K562 (cell line): ENCODE measurements around the gene NUBP2. TPM values are rescaled to one million over a fixed set of nuclear protein-coding genes. Genes with fewer than 3 reads are reported as not detected.

Experiments used
- CXXC5 ChIP-seq: fragments of 250-450 bp; sonication (Bioruptor Pico); IDR thresholded peaks from 2 replicates; pipeline ENCODE4 v1.8.0; 2022; ENCODE audit warnings: inconsistent platforms, mild to moderate bottlenecking, moderate library complexity
- ILK ChIP-seq: fragments of 450-650 bp; IDR thresholded peaks from 2 replicates; pipeline ENCODE4 v1.6.1; 2016; ENCODE audit warnings: missing genetic modification characterization, low read depth, mild to moderate bottlenecking, missing compliant biosample characterization, moderate library complexity, borderline replicate concordance
- MAFF ChIP-seq: IDR thresholded peaks from 2 replicates; pipeline ENCODE4 v1.6.1; 2012; ENCODE audit warnings: low read length, improper control_type of control experiment
- MED1 ChIP-seq: sonication (generic); formaldehyde crosslinking; IDR thresholded peaks from 2 replicates; pipeline ENCODE4 v1.8.1; 2023; ENCODE audit warnings: missing genetic modification reagents, borderline replicate concordance
- OTX1 ChIP-seq: fragments of 450-650 bp; formaldehyde crosslinking; IDR thresholded peaks from 2 replicates; pipeline ENCODE4 v1.4.0; 2022; ENCODE audit warnings: mild to moderate bottlenecking
- WHSC1 ChIP-seq: IDR thresholded peaks from one replicate; pipeline ENCODE4 v1.6.1; 2012; ENCODE audit warnings: low read length, control low read depth, inconsistent platforms
- YY1 ChIP-seq, 3 experiments: IDR thresholded peaks; 2 replicates each; pipeline ENCODE4 v1.6.1; 2011; ENCODE audit warnings: low read length in 2 of 3, mild to moderate bottlenecking in 2 of 3, moderate library complexity in 2 of 3, borderline replicate concordance in 1 of 3, control low read depth in 1 of 3, low read depth in 1 of 3; ENCODE audit not compliant: insufficient read depth in 3 of 3, insufficient replicate concordance in 2 of 3, control insufficient read depth in 1 of 3, insufficient read length in 1 of 3; ENCODE audit errors: extremely low read depth in 1 of 3
- ZBTB8A ChIP-seq: fragments of 450-650 bp; IDR thresholded peaks from 2 replicates; pipeline ENCODE4 v1.6.1; 2018; ENCODE audit warnings: mild to moderate bottlenecking, moderate library complexity; ENCODE audit not compliant: partially characterized antibody
- ZNF282 ChIP-seq: sonication (generic); formaldehyde crosslinking; IDR thresholded peaks from 2 replicates; pipeline ENCODE4 v1.8.1; 2023; ENCODE audit warnings: missing genetic modification reagents
- ZNF3 ChIP-seq: fragments of 250-450 bp; sonication (Bioruptor Pico); IDR thresholded peaks from 2 replicates; pipeline ENCODE4 v1.5.0; 2021; ENCODE audit warnings: mild to moderate bottlenecking, moderate library complexity
- ZNF57 ChIP-seq: fragments of 450-650 bp; formaldehyde crosslinking; IDR thresholded peaks from 2 replicates; pipeline ENCODE4 v1.4.0; 2020; ENCODE audit warnings: mild to moderate bottlenecking, moderate library complexity
- ZNF583 ChIP-seq: fragments of 250-450 bp; sonication (Bioruptor Pico); IDR thresholded peaks from 2 replicates; pipeline ENCODE4 v1.4.0; 2020
- polyA plus RNA-seq, 8 experiments: library from polyadenylated mRNA; depleted of rRNA in 4 of 8; stranded (reverse) in 5 of 8; unstranded in 3 of 8; fragments of >200 nt; fragmentation: Nextera tagmentation in 2 of 8; fragmentation: Illumina TruSeq in 1 of 8; extraction: Ambion mirVana in 2 of 8; extraction: Trizol in 1 of 8; gene quantifications; 2 replicates each; pipeline versions ENCODE4 v1.2.1 to v1.2.3, GENCODE V29; 2011 to 2014; ENCODE audit warnings: inconsistent platforms in 1 of 8, missing spikeins in 1 of 8
- total RNA-seq, 7 experiments: library from RNA; depleted of rRNA in 6 of 7; stranded (reverse); fragments of >200 nt in 6 of 7; fragmentation: Illumina TruSeq in 2 of 7; extraction: Trizol in 2 of 7; gene quantifications; 2 replicates each; pipeline versions ENCODE4 v1.2.1 to v1.2.3, GENCODE V29; 2011 to 2021; ENCODE audit warnings: low replicate concordance in 1 of 7
- TF ChIP-seq, protein P1 (sequence below): fragments of 200-800 bp; sonication (Bioruptor generic); IDR thresholded peaks from 2 replicates; pipeline ENCODE4 v1.6.1; 2017; ENCODE audit warnings: missing genetic modification characterization, missing compliant biosample characterization
- TF ChIP-seq, protein P2 (sequence below): fragments of 450-650 bp; IDR thresholded peaks from 2 replicates; pipeline ENCODE4 v1.6.1; 2016; ENCODE audit warnings: low read depth
- TF ChIP-seq, protein P3 (sequence below): fragments of 250-450 bp; sonication (Bioruptor Pico); IDR thresholded peaks from 2 replicates; pipeline ENCODE4 v1.4.0; 2020; ENCODE audit warnings: borderline replicate concordance

Gene NUBP2
- total and polyA plus RNA-seq, 9 of the 15 experiments (the other 6 are each of a cell fraction or from before 2014, with no cell fraction given) = 1.8 to 115 (median 24.0) TPM

DNA sequence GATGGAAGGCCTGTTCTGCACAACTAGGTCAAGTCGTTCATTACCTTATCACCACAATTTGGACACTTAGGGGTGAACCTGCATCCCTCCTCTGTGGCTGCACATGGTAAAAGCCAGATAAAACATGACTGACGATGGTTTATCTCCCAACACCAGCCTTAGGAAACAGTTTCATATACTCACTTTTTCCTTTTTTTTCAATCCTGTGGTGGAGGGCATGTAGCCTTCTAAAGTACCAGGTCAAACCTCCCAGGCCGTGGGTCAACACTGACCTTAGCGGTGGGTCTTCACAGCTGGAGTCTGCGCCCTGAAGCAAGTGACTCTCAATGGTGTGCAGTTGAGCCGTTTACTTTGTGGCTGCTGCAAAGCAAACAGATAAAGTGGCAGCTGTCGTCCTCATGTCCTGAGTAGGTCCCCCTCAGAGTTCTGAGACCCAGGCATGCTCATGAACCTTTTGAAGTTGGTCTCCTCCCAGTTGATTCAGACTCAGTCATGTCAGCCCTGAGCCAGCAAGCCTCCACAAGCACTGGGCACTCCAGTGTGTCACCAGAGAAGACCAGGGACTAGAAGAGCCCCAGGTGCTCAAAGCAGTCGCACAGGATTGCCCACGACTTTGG is 50.2 kb downstream of the NUBP2 start (continued):
- TF ChIP-seq, protein P1, sequence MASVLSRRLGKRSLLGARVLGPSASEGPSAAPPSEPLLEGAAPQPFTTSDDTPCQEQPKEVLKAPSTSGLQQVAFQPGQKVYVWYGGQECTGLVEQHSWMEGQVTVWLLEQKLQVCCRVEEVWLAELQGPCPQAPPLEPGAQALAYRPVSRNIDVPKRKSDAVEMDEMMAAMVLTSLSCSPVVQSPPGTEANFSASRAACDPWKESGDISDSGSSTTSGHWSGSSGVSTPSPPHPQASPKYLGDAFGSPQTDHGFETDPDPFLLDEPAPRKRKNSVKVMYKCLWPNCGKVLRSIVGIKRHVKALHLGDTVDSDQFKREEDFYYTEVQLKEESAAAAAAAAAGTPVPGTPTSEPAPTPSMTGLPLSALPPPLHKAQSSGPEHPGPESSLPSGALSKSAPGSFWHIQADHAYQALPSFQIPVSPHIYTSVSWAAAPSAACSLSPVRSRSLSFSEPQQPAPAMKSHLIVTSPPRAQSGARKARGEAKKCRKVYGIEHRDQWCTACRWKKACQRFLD (CRISPR knock-in tag) = peak; percentile 96
- no peak for TF ChIP-seq ZNF3 (CRISPR knock-in tag)
- no peak for TF ChIP-seq ZNF282 (CRISPR knock-in tag)
- TF ChIP-seq MAFF = no peak
- TF ChIP-seq YY1 (IDR thresholded peaks at IDR 0.05; ENCODE audit: borderline replicate concordance in 1 of 3, control insufficient read depth in 1 of 3, extremely low read depth in 1 of 3, insufficient read depth in 3 of 3, insufficient read length in 1 of 3, insufficient replicate concordance in 2 of 3, low read depth in 1 of 3, low read length in 2 of 3) = no peak
- no peak for TF ChIP-seq ZBTB8A
- no peak for TF ChIP-seq WHSC1
- TF ChIP-seq ZNF583 (CRISPR knock-in tag) = no peak
- TF ChIP-seq, protein P2, sequence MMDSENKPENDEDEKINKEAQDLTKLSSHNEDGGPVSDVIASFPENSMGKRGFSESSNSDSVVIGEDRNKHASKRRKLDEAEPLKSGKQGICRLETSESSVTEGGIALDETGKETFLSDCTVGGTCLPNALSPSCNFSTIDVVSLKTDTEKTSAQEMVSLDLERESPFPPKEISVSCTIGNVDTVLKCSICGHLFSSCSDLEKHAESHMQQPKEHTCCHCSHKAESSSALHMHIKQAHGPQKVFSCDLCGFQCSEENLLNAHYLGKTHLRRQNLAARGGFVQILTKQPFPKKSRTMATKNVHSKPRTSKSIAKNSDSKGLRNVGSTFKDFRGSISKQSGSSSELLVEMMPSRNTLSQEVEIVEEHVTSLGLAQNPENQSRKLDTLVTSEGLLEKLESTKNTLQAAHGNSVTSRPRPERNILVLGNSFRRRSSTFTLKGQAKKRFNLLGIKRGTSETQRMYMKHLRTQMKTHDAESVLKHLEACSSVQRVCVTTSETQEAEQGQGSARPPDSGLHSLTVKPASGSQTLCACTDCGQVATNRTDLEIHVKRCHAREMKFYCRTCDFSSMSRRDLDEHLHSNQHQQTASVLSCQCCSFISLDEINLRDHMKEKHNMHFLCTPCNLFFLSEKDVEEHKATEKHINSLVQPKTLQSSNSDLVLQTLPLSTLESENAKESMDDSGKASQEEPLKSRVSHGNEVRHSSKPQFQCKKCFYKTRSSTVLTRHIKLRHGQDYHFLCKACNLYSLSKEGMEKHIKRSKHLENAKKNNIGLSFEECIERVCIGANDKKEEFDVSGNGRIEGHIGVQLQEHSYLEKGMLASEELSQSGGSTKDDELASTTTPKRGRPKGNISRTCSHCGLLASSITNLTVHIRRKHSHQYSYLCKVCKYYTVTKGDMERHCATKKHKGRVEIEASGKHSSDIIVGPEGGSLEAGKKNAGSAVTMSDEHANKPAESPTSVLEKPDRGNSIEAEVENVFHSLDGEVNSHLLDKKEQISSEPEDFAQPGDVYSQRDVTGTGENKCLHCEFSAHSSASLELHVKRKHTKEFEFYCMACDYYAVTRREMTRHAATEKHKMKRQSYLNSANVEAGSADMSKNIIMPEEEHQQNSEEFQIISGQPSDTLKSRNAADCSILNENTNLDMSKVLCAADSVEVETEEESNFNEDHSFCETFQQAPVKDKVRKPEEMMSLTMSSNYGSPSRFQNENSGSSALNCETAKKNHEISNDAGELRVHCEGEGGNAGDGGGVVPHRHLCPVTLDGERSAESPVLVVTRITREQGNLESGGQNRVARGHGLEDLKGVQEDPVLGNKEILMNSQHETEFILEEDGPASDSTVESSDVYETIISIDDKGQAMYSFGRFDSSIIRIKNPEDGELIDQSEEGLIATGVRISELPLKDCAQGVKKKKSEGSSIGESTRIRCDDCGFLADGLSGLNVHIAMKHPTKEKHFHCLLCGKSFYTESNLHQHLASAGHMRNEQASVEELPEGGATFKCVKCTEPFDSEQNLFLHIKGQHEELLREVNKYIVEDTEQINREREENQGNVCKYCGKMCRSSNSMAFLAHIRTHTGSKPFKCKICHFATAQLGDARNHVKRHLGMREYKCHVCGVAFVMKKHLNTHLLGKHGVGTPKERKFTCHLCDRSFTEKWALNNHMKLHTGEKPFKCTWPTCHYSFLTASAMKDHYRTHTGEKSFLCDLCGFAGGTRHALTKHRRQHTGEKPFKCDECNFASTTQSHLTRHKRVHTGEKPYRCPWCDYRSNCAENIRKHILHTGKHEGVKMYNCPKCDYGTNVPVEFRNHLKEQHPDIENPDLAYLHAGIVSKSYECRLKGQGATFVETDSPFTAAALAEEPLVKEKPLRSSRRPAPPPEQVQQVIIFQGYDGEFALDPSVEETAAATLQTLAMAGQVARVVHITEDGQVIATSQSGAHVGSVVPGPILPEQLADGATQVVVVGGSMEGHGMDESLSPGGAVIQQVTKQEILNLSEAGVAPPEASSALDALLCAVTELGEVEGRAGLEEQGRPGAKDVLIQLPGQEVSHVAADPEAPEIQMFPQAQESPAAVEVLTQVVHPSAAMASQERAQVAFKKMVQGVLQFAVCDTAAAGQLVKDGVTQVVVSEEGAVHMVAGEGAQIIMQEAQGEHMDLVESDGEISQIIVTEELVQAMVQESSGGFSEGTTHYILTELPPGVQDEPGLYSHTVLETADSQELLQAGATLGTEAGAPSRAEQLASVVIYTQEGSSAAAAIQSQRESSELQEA = no peak
- TF ChIP-seq CXXC5 (CRISPR knock-in tag) = peak; percentile 94
- TF ChIP-seq ILK = no peak
- TF ChIP-seq MED1 (CRISPR knock-in tag) = no peak
- TF ChIP-seq OTX1 = no peak
- no peak for TF ChIP-seq ZNF57 (CRISPR knock-in tag)
- TF ChIP-seq, protein P3, sequence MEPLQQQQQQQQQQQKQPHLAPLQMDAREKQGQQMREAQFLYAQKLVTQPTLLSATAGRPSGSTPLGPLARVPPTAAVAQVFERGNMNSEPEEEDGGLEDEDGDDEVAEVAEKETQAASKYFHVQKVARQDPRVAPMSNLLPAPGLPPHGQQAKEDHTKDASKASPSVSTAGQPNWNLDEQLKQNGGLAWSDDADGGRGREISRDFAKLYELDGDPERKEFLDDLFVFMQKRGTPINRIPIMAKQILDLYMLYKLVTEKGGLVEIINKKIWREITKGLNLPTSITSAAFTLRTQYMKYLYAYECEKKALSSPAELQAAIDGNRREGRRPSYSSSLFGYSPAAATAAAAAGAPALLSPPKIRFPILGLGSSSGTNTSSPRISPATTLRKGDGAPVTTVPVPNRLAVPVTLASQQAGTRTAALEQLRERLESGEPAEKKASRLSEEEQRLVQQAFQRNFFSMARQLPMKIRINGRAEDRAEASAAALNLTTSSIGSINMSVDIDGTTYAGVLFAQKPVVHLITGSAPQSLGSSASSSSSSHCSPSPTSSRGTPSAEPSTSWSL (CRISPR knock-in tag) = no peak
